Neuronal stem cell (in vitro differentiated cells): ENCODE data around the gene CHCHD4.

Experiments used
- DNase-seq: peaks from one replicate; pipeline ENCODE4 v3.0.0-alpha.2; 2013; ENCODE audit warnings: low spot score
- H2AFZ ChIP-seq: one replicate; pipeline ENCODE4 v1.6.1; 2013; ENCODE audit warnings: mild to moderate bottlenecking, low read length, inconsistent platforms
- H2AK5ac ChIP-seq: 2 replicates; pipeline ENCODE4 v1.6.1; 2013; ENCODE audit warnings: low read depth, mild to moderate bottlenecking, inconsistent platforms, low read length, moderate library complexity, mixed read lengths
- H2BK120ac ChIP-seq: 2 replicates; pipeline ENCODE4 v1.6.1; 2013; ENCODE audit warnings: low read depth, mild to moderate bottlenecking, inconsistent platforms, low read length, moderate library complexity, mixed read lengths
- H2BK12ac ChIP-seq: one replicate; pipeline ENCODE4 v1.6.1; 2013; ENCODE audit warnings: low read length, inconsistent platforms
- H2BK15ac ChIP-seq: 2 replicates; pipeline ENCODE4 v1.6.1; 2013; ENCODE audit warnings: mild to moderate bottlenecking, low read length, inconsistent platforms, mixed read lengths
- H2BK5ac ChIP-seq: one replicate; pipeline ENCODE4 v1.6.1; 2013; ENCODE audit warnings: inconsistent platforms, mild to moderate bottlenecking, low read length, moderate library complexity
- H3K14ac ChIP-seq: one replicate; pipeline ENCODE4 v1.6.1; 2013; ENCODE audit warnings: low read length, inconsistent platforms
- H3K18ac ChIP-seq: 2 replicates; pipeline ENCODE4 v1.6.1; 2013; ENCODE audit warnings: low read length, inconsistent platforms
- H3K23ac ChIP-seq: 2 replicates; pipeline ENCODE4 v1.6.1; 2013; ENCODE audit warnings: low read depth, mild to moderate bottlenecking, mixed read lengths, low read length, inconsistent platforms; ENCODE audit not compliant: poor library complexity
- H3K27ac ChIP-seq: replicated peaks from 3 replicates; pipeline ENCODE4 v1.5.1; 2013; ENCODE audit warnings: low read length, inconsistent platforms
- H3K27me3 ChIP-seq, 3 experiments: 2 replicates each; pipeline ENCODE4 v1.6.1; 2013; ENCODE audit warnings: low read length in 3 of 3, mild to moderate bottlenecking in 2 of 3, inconsistent platforms in 1 of 3, low read depth in 1 of 3, mixed read lengths in 1 of 3, moderate library complexity in 1 of 3; ENCODE audit not compliant: control insufficient read depth in 3 of 3, insufficient read depth in 3 of 3
- H3K36me3 ChIP-seq, 2 donors: replicated peaks in 1 of 2; 2 replicates each; pipeline ENCODE4 v1.6.1; 2013; ENCODE audit warnings: low read length in 2 of 2; ENCODE audit not compliant: control insufficient read depth in 2 of 2, insufficient read depth in 2 of 2
- H3K4ac ChIP-seq: 2 replicates; pipeline ENCODE4 v1.6.1; 2013; ENCODE audit warnings: inconsistent platforms, mild to moderate bottlenecking, low read length, moderate library complexity
- H3K4me1 ChIP-seq, 2 donors: 1 replicate in 1 of 2; 2 replicates in 1 of 2; pipeline ENCODE4 v1.6.1; 2013; ENCODE audit warnings: low read length in 2 of 2, low read depth in 1 of 2; ENCODE audit not compliant: control insufficient read depth in 2 of 2, insufficient read depth in 1 of 2
- H3K4me2 ChIP-seq: one replicate; pipeline ENCODE4 v1.6.1; 2013; ENCODE audit warnings: mild to moderate bottlenecking, low read length, inconsistent platforms; ENCODE audit not compliant: insufficient read depth, poor library complexity, severe bottlenecking
- H3K4me3 ChIP-seq, 2 donors: 2 replicates each; pipeline ENCODE4 v1.5.1; 2013; ENCODE audit warnings: low read length in 2 of 2, mild to moderate bottlenecking in 2 of 2, inconsistent platforms in 1 of 2, moderate library complexity in 1 of 2
- H3K79me1 ChIP-seq: one replicate; pipeline ENCODE4 v1.6.1; 2013; ENCODE audit warnings: low read depth, mild to moderate bottlenecking, inconsistent platforms, low read length, moderate library complexity
- H3K9ac ChIP-seq: one replicate; pipeline ENCODE4 v1.6.1; 2013; ENCODE audit warnings: mild to moderate bottlenecking, low read depth, low read length, inconsistent platforms; ENCODE audit not compliant: poor library complexity
- H3K9me3 ChIP-seq, 2 donors: replicated peaks in 1 of 2; 2 replicates each; pipeline versions ENCODE3 to v1.6.1; 2013; ENCODE audit warnings: low read length in 2 of 2, mild to moderate bottlenecking in 2 of 2, inconsistent platforms in 1 of 2, low read depth in 1 of 2, mixed read lengths in 1 of 2, moderate library complexity in 1 of 2; ENCODE audit not compliant: control insufficient read depth in 2 of 2, insufficient read depth in 1 of 2
- H4K8ac ChIP-seq: one replicate; pipeline ENCODE4 v1.6.1; 2013; ENCODE audit warnings: low read depth, mild to moderate bottlenecking, inconsistent platforms, low read length, moderate library complexity
- H4K91ac ChIP-seq: one replicate; pipeline ENCODE4 v1.6.1; 2013; ENCODE audit warnings: low read length, low read depth, mild to moderate bottlenecking, inconsistent platforms; ENCODE audit not compliant: poor library complexity
- WGBS, 2 donors: extraction: QIAGEN DNeasy Blood & Tissue Kit; methylation state at CpG; one replicate each; pipeline ENCODE4 v1.1.7; 2013; ENCODE audit warnings: missing lambda C conversion rate in 2 of 2, mixed read lengths in 1 of 2; ENCODE audit not compliant: insufficient read length in 2 of 2, insufficient replicate concordance in 1 of 2; ENCODE audit errors: extremely low coverage in 2 of 2; 5-methylcytosine and 5-hydroxymethylcytosine counted together

The CHCHD4 gene

DNA sequence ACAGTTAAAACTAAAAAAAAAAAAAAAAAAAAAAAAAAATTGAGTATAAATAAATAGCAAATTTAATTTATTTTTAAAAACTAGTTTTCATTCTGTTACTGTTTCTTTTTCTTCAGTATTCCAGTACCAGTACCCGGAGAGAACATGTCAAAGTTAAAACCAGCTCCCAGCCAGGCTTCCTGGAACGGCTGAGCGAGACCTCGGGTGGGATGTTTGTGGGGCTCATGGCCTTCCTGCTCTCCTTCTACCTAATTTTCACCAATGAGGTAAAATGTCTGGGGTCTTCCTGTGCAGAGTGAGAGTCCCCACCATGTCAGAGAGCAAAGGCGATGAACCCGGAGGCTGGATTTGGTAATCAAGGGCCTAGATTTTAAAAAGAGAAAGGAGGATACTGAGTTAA is 4.6 kb upstream of the CHCHD4 start:
- Histone ChIP-seq H3K23ac (no peak overlapping the region), H4K91ac (no peak overlapping the region), H2AFZ (no peak overlapping the region), H4K8ac (no peak overlapping the region), H3K4me2 (no peak overlapping the region), H3K36me3 (peaks cover 38 to 78% of the 10 kb centered on the region in 2 donors), H3K4ac (no peak overlapping the region), H3K4me1 (peaks cover 5 to 7% of the 10 kb centered on the region in 2 donors), H3K4me3 (no peak overlapping the region), H3K79me1 (peaks cover 2% of the 10 kb centered on the region), H2AK5ac (no peak overlapping the region), H2BK12ac (no peak overlapping the region), H2BK15ac (no peak overlapping the region), H2BK5ac (no peak overlapping the region), H2BK120ac (no peak overlapping the region), H3K9me3 (peaks cover 0 to 10% of the 10 kb centered on the region in 2 donors), H3K27ac (no peak overlapping the region), H3K14ac (no peak overlapping the region), H3K9ac (no peak overlapping the region), H3K18ac (no peak overlapping the region), H3K27me3 (no peaks in the 10 kb centered on the region)
- no peak for DNase-seq
- no CpG with 5 or more reads among the region's 6 CpGs for WGBS, 2 donors

- DNase-seq: no peak
- no CpG with 5 or more reads among the region's 5 CpGs for WGBS, 2 donors
Observed at GRCh38 chr3:14128724-14129123, 4.1 kb upstream of the CHCHD4 start.

DNA sequence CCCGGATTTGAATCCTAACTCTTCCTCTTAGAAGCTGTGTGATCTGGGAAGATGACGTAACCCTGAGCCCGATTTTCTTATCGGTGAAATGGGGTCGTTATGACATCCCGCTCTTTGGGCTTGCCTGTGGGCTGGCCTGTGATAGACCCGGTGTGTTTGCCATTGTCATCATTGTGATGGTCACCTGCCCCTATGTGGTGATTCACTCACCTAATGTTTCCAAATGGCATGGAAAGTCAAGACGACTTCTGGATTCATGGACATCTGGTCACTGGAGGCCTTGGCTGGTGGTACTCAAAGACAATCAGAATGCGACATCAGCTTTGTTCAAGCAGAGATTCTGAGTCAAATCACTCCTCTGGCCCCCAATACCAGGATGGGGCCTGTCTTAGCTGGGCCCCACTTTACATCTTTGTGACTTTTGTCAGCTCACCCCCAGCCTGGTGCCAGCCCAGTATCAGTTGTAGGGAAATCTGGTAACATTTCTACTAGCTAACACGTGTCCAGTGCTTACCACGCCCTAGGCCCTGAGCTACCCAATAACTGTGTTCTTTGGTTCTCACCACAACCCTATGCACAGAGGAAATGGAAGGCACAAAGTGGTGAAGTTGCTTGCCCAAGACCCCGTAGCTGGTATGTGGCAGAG is 3.0 kb upstream of the CHCHD4 start:
- Histone ChIP-seq H3K27ac (no peak overlapping the region), H3K9me3 (peaks cover 0 to 10% of the 10 kb centered on the region in 2 donors), H2AK5ac (no peak overlapping the region), H3K9ac (no peak overlapping the region), H3K36me3 (peaks cover 27 to 62% of the 10 kb centered on the region in 2 donors), H2BK15ac (no peak overlapping the region), H2BK12ac (no peak overlapping the region), H3K18ac (no peak overlapping the region), H4K91ac (no peak overlapping the region), H3K4me3 (no peak overlapping the region), H3K14ac (no peak overlapping the region), H2AFZ (no peak overlapping the region), H3K79me1 (peaks cover 2% of the 10 kb centered on the region), H3K4me1 (peaks cover 7 to 10% of the 10 kb centered on the region in 2 donors), H4K8ac (no peak overlapping the region), H2BK5ac (no peak overlapping the region), H3K27me3 (no peaks in the 10 kb centered on the region), H3K23ac (no peak overlapping the region), H2BK120ac (no peak overlapping the region), H3K4ac (no peak overlapping the region), H3K4me2 (no peak overlapping the region)
- no CpG with 5 or more reads among the region's 12 CpGs for WGBS, 2 donors
- no peak for DNase-seq

More at GRCh38 chr3:14128724-14129123, 4.1 kb upstream of the CHCHD4 start:
- H3K9ac ChIP-seq: no peak overlapping the region
- no peak overlapping the region for H3K14ac ChIP-seq
- H2BK15ac ChIP-seq: no peak overlapping the region
- no peak overlapping the region for H2AFZ ChIP-seq
- no peak overlapping the region for H3K4ac ChIP-seq
- no peak overlapping the region for H3K27ac ChIP-seq
- no peak overlapping the region for H3K4me3 ChIP-seq
- H2BK12ac ChIP-seq: no peak overlapping the region
- peaks cover 34 to 72% of the 10 kb centered on the region in 2 donors for H3K36me3 ChIP-seq
- peaks cover 2% of the 10 kb centered on the region for H3K79me1 ChIP-seq
- H3K18ac ChIP-seq: no peak overlapping the region
- no peak overlapping the region for H3K4me2 ChIP-seq
- H3K23ac ChIP-seq: no peak overlapping the region
- no peak overlapping the region for H2BK5ac ChIP-seq
- peaks cover 0 to 10% of the 10 kb centered on the region in 2 donors for H3K9me3 ChIP-seq
- no peak overlapping the region for H2AK5ac ChIP-seq
- H4K91ac ChIP-seq: no peak overlapping the region
- H4K8ac ChIP-seq: no peak overlapping the region
- no peaks in the 10 kb centered on the region for H3K27me3 ChIP-seq
- H3K4me1 ChIP-seq: peaks cover 7 to 8% of the 10 kb centered on the region in 2 donors
- no peak overlapping the region for H2BK120ac ChIP-seq

DNA sequence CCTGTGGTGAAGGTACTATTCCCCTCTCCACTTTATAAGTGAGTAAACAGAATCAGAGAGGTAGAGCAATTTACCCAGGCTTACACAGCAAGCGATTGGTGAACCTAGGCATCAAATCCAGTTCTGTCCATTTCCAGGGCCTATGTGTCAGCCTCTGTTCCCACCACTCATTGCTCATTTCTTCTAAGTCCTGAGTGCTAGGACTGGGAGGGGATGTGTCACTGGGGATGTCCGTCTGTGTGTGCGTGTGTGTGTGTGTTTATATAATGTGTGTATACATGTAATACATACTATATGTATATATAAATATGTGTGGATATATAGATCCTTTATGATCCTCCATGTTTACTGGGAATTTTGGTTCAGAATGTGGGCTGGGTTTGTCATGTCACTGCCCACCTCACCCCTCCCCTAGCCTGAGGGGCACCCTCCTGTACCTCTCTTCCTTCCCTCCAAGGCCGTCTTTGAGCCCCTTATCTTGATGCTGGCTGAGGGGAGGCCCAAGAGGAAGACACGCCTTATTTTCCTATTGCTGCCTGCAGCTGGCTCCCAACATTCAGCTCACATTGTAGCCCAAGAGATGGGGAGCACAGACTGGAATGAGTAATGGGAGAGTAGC is 2.3 kb upstream of the CHCHD4 start:
- H3K36me3 ChIP-seq: peaks cover 23 to 61% of the 10 kb centered on the region in 2 donors

More for the DNA sequence above, 2.3 kb upstream of the CHCHD4 start:
- H3K4me1 ChIP-seq: peaks cover 7 to 12% of the 10 kb centered on the region in 2 donors
- H3K14ac ChIP-seq: no peak overlapping the region
- DNase-seq: no peak
- no peak overlapping the region for H2BK15ac ChIP-seq
- no peak overlapping the region for H4K91ac ChIP-seq
- H3K9ac ChIP-seq: no peak overlapping the region
- H4K8ac ChIP-seq: no peak overlapping the region
- H3K4me3 ChIP-seq: peak overlapping the region in 1 of 2 donors; percentile 88
- no peak overlapping the region for H3K4me2 ChIP-seq
- H2AFZ ChIP-seq: no peak overlapping the region
- no peak overlapping the region for H2BK120ac ChIP-seq
- H3K79me1 ChIP-seq: peaks cover 2% of the 10 kb centered on the region
- peaks cover 0 to 10% of the 10 kb centered on the region in 2 donors for H3K9me3 ChIP-seq
- H3K27ac ChIP-seq: no peak overlapping the region
- H3K27me3 ChIP-seq: no peaks in the 10 kb centered on the region
- WGBS, 2 donors: no CpG with 5 or more reads among the region's 5 CpGs
- H2AK5ac ChIP-seq: no peak overlapping the region
- H2BK5ac ChIP-seq: no peak overlapping the region
- no peak overlapping the region for H3K23ac ChIP-seq
- H3K18ac ChIP-seq: no peak overlapping the region
- no peak overlapping the region for H2BK12ac ChIP-seq
- H3K4ac ChIP-seq: no peak overlapping the region
